ENCODE results near the gene BMP8A. TPM values are rescaled to one million over a fixed set of nuclear protein-coding genes. Genes with fewer than 3 reads are reported as not detected.

Gene BMP8A
- total and polyA plus RNA-seq, 4 experiments from 2014 or later, result not detected

- Mint-ChIP-seq H3K27me3 (no peaks in the 10 kb centered on the region), H3K4me3 (no peak overlapping the region), H3K4me1 (peaks cover 0 to 1% (median 0%) of the 10 kb centered on the region in 4 donors), H3K36me3 (peaks cover 45 to 78% of the 10 kb centered on the region in 2 donors), H3K27ac (peak overlapping the region in 4 of 7 donors; percentile 77 to 80 (median 78)), H3K9me3 (peaks cover 0 to 2% (median 0%) of the 10 kb centered on the region in 8 donors)
- Histone ChIP-seq H3K4me1 (ENCODE audit: insufficient read depth, low read length) (no peaks in the 10 kb centered on the region), H3K4me3 (ENCODE audit: low read length in 2 of 2) (no peak overlapping the region), H3K27ac (ENCODE audit: low read depth, low read length) (no peak overlapping the region), H3K9me3 (ENCODE audit: control insufficient read depth in 1 of 2, low read length in 2 of 2) (no peaks in the 10 kb centered on the region), H3K36me3 (ENCODE audit: insufficient read depth, low read length) (peaks cover 55% of the 10 kb centered on the region), H3K27me3 (ENCODE audit: insufficient read depth, low read length) (no peaks in the 10 kb centered on the region)
- DNase-seq, result no peak
- intact Hi-C loops (cut with micrococcal nuclease), result no loop called here
- POLR2A ChIA-PET (ENCODE audit: partially characterized antibody), result no interaction called here
- CTCF ChIA-PET (ENCODE audit: partially characterized antibody), result no interaction called here
These were observed 8.2 kb upstream of the BMP8A start for GRCh38 chr1:39483276-39483675.

- H3K9me3 Mint-ChIP-seq, result peaks cover 0 to 2% (median 0%) of the 10 kb centered on the region in 8 donors
- H3K27ac Mint-ChIP-seq, result no peak overlapping the region
- intact Hi-C loops (cut with micrococcal nuclease), result no loop called here
- Histone ChIP-seq H3K9me3 (ENCODE audit: control insufficient read depth in 1 of 2, low read length in 2 of 2) (no peaks in the 10 kb centered on the region), H3K36me3 (ENCODE audit: insufficient read depth, low read length) (peaks cover 51% of the 10 kb centered on the region), H3K4me3 (ENCODE audit: low read length in 2 of 2) (no peak overlapping the region), H3K4me1 (ENCODE audit: insufficient read depth, low read length) (no peaks in the 10 kb centered on the region), H3K27me3 (ENCODE audit: insufficient read depth, low read length) (no peaks in the 10 kb centered on the region), H3K27ac (ENCODE audit: low read depth, low read length) (no peak overlapping the region)
- H3K4me1 Mint-ChIP-seq, result peaks cover 0 to 1% (median 0%) of the 10 kb centered on the region in 4 donors
- H3K4me3 Mint-ChIP-seq, result no peak overlapping the region
- H3K36me3 Mint-ChIP-seq, result peaks cover 38 to 68% of the 10 kb centered on the region in 2 donors
- POLR2A ChIA-PET (ENCODE audit: partially characterized antibody), result no interaction called here
- no peak for DNase-seq
- H3K27me3 Mint-ChIP-seq, result no peaks in the 10 kb centered on the region
- CTCF ChIA-PET (ENCODE audit: partially characterized antibody), result no interaction called here
These were observed 6.9 kb upstream of the BMP8A start for GRCh38 chr1:39484564-39484963.

GRCh38 chr1:39485046-39485803, 6.2 kb upstream of the BMP8A start:
- Mint-ChIP-seq H3K9me3 (peaks cover 0 to 2% (median 0%) of the 10 kb centered on the region in 8 donors), H3K4me3 (no peak overlapping the region), H3K27ac (peak overlapping the region in 2 of 7 donors; percentile 17 to 66), H3K4me1 (peaks cover 0 to 1% (median under 1%) of the 10 kb centered on the region in 4 donors), H3K27me3 (no peaks in the 10 kb centered on the region), H3K36me3 (peaks cover 32 to 61% of the 10 kb centered on the region in 2 donors)
- ChIA-PET CTCF (ENCODE audit: partially characterized antibody) (no interaction called here), POLR2A (ENCODE audit: partially characterized antibody) (no interaction called here)
- no peaks in the 10 kb centered on the region for H3K9me3 ChIP-seq (ENCODE audit: control insufficient read depth in 1 of 2, low read length in 2 of 2)
- no peak overlapping the region for H3K27ac ChIP-seq (ENCODE audit: low read depth, low read length)
- H3K4me3 ChIP-seq (ENCODE audit: low read length in 2 of 2), result no peak overlapping the region
- DNase-seq, result no peak
- H3K4me1 ChIP-seq (ENCODE audit: insufficient read depth, low read length), result no peaks in the 10 kb centered on the region
- H3K36me3 ChIP-seq (ENCODE audit: insufficient read depth, low read length), result peaks cover 44% of the 10 kb centered on the region
- intact Hi-C loops (cut with micrococcal nuclease), result no loop called here
- no peaks in the 10 kb centered on the region for H3K27me3 ChIP-seq (ENCODE audit: insufficient read depth, low read length)

GRCh38 chr1:39488012-39488545, 3.4 kb upstream of the BMP8A start:
- Mint-ChIP-seq H3K4me3 (no peak overlapping the region), H3K9me3 (no peaks in the 10 kb centered on the region), H3K27ac (peak overlapping the region in 1 of 7 donors; percentile 23), H3K27me3 (peaks cover 4% of the 10 kb centered on the region in 2 donors), H3K36me3 (peaks cover 15 to 41% of the 10 kb centered on the region in 2 donors), H3K4me1 (peaks cover 2 to 12% (median 5%) of the 10 kb centered on the region in 4 donors)
- ChIA-PET CTCF (ENCODE audit: partially characterized antibody) (interaction anchor here (1.3 kb wide), 1 partner anchor 22 kb away, joined by 3 read pairs; no protein-coding TSS in a partner anchor), POLR2A (ENCODE audit: partially characterized antibody) (no interaction called here)
- Histone ChIP-seq H3K9me3 (ENCODE audit: control insufficient read depth in 1 of 2, low read length in 2 of 2) (no peaks in the 10 kb centered on the region), H3K27ac (ENCODE audit: low read depth, low read length) (no peak overlapping the region), H3K4me1 (ENCODE audit: insufficient read depth, low read length) (peaks cover 4% of the 10 kb centered on the region), H3K36me3 (ENCODE audit: insufficient read depth, low read length) (peaks cover 25% of the 10 kb centered on the region), H3K4me3 (ENCODE audit: low read length in 2 of 2) (no peak overlapping the region), H3K27me3 (ENCODE audit: insufficient read depth, low read length) (peaks cover 6% of the 10 kb centered on the region)
- no peak for DNase-seq
- intact Hi-C loops (cut with micrococcal nuclease), result no loop called here

GRCh38 chr1:39488793-39489566, 2.5 kb upstream of the BMP8A start:
- peaks cover 7 to 8% of the 10 kb centered on the region in 2 donors for H3K27me3 Mint-ChIP-seq

GRCh38 chr1:39489567-39490239, 1.7 kb upstream of the BMP8A start:
- Mint-ChIP-seq H3K4me1 (peaks cover 2 to 12% (median 5%) of the 10 kb centered on the region in 4 donors), H3K36me3 (peaks cover 9 to 28% of the 10 kb centered on the region in 2 donors), H3K27me3 (peaks cover 10 to 11% of the 10 kb centered on the region in 2 donors), H3K9me3 (no peaks in the 10 kb centered on the region), H3K4me3 (peak overlapping the region in 7 of 8 donors; percentile 3 to 70 (median 60)), H3K27ac (peak overlapping the region in 3 of 7 donors; percentile 3 to 32 (median 31))
- ChIA-PET POLR2A (ENCODE audit: partially characterized antibody) (no interaction called here), CTCF (ENCODE audit: partially characterized antibody) (interaction anchor here (0.7 to 1.5 kb wide), 3 partner anchors 48 to 102 kb away, joined by 3 read pairs; no protein-coding TSS in a partner anchor)
- peaks cover 14% of the 10 kb centered on the region for H3K36me3 ChIP-seq (ENCODE audit: insufficient read depth, low read length)
- no peak overlapping the region for H3K4me3 ChIP-seq (ENCODE audit: low read length in 2 of 2)
- intact Hi-C loops (cut with micrococcal nuclease), result loop anchor here (2.0 kb wide), 1 partner anchor 49 kb away; no protein-coding TSS in a partner anchor
- no peaks in the 10 kb centered on the region for H3K9me3 ChIP-seq (ENCODE audit: control insufficient read depth in 1 of 2, low read length in 2 of 2)
- peaks cover 4% of the 10 kb centered on the region for H3K4me1 ChIP-seq (ENCODE audit: insufficient read depth, low read length)
- no peak overlapping the region for H3K27ac ChIP-seq (ENCODE audit: low read depth, low read length)
- no peak for DNase-seq
- peaks cover 7% of the 10 kb centered on the region for H3K27me3 ChIP-seq (ENCODE audit: insufficient read depth, low read length)

More at GRCh38 chr1:39488793-39489566, 2.5 kb upstream of the BMP8A start:
- peak overlapping the region in 2 of 7 donors; percentile 31 to 57 for H3K27ac Mint-ChIP-seq
- H3K36me3 Mint-ChIP-seq, result peaks cover 9 to 35% of the 10 kb centered on the region in 2 donors
- H3K4me3 ChIP-seq (ENCODE audit: low read length in 2 of 2), result no peak overlapping the region
- H3K4me1 ChIP-seq (ENCODE audit: insufficient read depth, low read length), result peaks cover 4% of the 10 kb centered on the region
- peaks cover 2 to 12% (median 5%) of the 10 kb centered on the region in 4 donors for H3K4me1 Mint-ChIP-seq
- H3K9me3 ChIP-seq (ENCODE audit: control insufficient read depth in 1 of 2, low read length in 2 of 2), result no peaks in the 10 kb centered on the region
- peaks cover 21% of the 10 kb centered on the region for H3K36me3 ChIP-seq (ENCODE audit: insufficient read depth, low read length)
- H3K27me3 ChIP-seq (ENCODE audit: insufficient read depth, low read length), result peaks cover 7% of the 10 kb centered on the region
- intact Hi-C loops (cut with micrococcal nuclease), result no loop called here
- H3K9me3 Mint-ChIP-seq, result no peaks in the 10 kb centered on the region
- peak overlapping the region in 3 of 8 donors; percentile 60 to 70 (median 61) for H3K4me3 Mint-ChIP-seq
- POLR2A ChIA-PET (ENCODE audit: partially characterized antibody), result no interaction called here
- CTCF ChIA-PET (ENCODE audit: partially characterized antibody), result interaction anchor here (0.7 to 1.5 kb wide), 3 partner anchors 49 to 101 kb away, joined by 3 read pairs; no protein-coding TSS in a partner anchor
- H3K27ac ChIP-seq (ENCODE audit: low read depth, low read length), result no peak overlapping the region
- no peak for DNase-seq

Measured in CD4-positive, alpha-beta memory T cell (primary cell).